ENCODE measurements around the gene DCXR.

The DCXR gene

GRCh38 chr17:81995463-81996231 lies 41.9 kb downstream of the DCXR start:
- FAIRE-seq, result no peak

- no peak for FAIRE-seq
Measured at GRCh38 chr17:81994593-81995462, 42.7 kb downstream of the DCXR start.

GRCh38 chr17:81993729-81994592 lies 43.5 kb downstream of the DCXR start:
- FAIRE-seq, result no peak

GRCh38 chr17:81992306-81993102 lies 45.0 kb downstream of the DCXR start:
- FAIRE-seq, result no peak

- FAIRE-seq, result no peak
Measured at GRCh38 chr17:81991684-81992305, 45.7 kb downstream of the DCXR start.

- no peak for FAIRE-seq
Measured at GRCh38 chr17:81990836-81991683, 46.4 kb downstream of the DCXR start.

- no peak for FAIRE-seq
Measured at GRCh38 chr17:81987161-81987770, 50.2 kb downstream of the DCXR start.

- FAIRE-seq, result no peak
Measured at GRCh38 chr17:81986606-81987005, 50.9 kb downstream of the DCXR start.

Measured in colon (tissue), 2 donors.